Measurements from ENCODE around the gene NOVA2.
A peak's percentile ranks its signal among the peaks of the same experiment; 100 is the strongest.

NOVA2 gene

GRCh38 chr19:45938733-45939319 is 34.8 kb downstream of the NOVA2 start:
- FAIRE-seq = no peak

GRCh38 chr19:45935267-45935666 is 38.4 kb downstream of the NOVA2 start:
- no peak for FAIRE-seq
- TF ChIP-seq CTCF (IDR thresholded peaks at IDR 0.05; ENCODE audit: insufficient read depth, missing control alignments) = no peak
- DNase-seq (ENCODE audit: insufficient read length, low spot score) = no peak

More at GRCh38 chr19:45938733-45939319, 34.8 kb downstream of the NOVA2 start:
- no peak for TF ChIP-seq CTCF (IDR thresholded peaks at IDR 0.05; ENCODE audit: insufficient read depth, missing control alignments)
- no peak for DNase-seq (ENCODE audit: insufficient read length, low spot score)

GRCh38 chr19:45934551-45935230 is 39.0 kb downstream of the NOVA2 start:
- no peak for DNase-seq (ENCODE audit: insufficient read length, low spot score)
- no peak for TF ChIP-seq CTCF (IDR thresholded peaks at IDR 0.05; ENCODE audit: insufficient read depth, missing control alignments)
- no peak for FAIRE-seq

- DNase-seq (ENCODE audit: insufficient read length, low spot score) (no peak), FAIRE-seq (no peak)
- no peak for TF ChIP-seq CTCF (IDR thresholded peaks at IDR 0.05; ENCODE audit: insufficient read depth, missing control alignments)
Measured at GRCh38 chr19:45933759-45934158, 39.9 kb downstream of the NOVA2 start.

- TF ChIP-seq CTCF (IDR thresholded peaks at IDR 0.05; ENCODE audit: insufficient read depth, missing control alignments) = no peak
- no peak for DNase-seq (ENCODE audit: insufficient read length, low spot score)
- FAIRE-seq = no peak
Measured at GRCh38 chr19:45931055-45931454, 42.6 kb downstream of the NOVA2 start.

GRCh38 chr19:45929247-45929646 is 44.4 kb downstream of the NOVA2 start:
- TF ChIP-seq CTCF (IDR thresholded peaks at IDR 0.05; ENCODE audit: insufficient read depth, missing control alignments) = no peak
- FAIRE-seq (no peak), DNase-seq (ENCODE audit: insufficient read length, low spot score) (no peak)

GRCh38 chr19:45927565-45928261 is 46.0 kb downstream of the NOVA2 start:
- peak; percentile 41 for FAIRE-seq
- peak; percentile 97 for DNase-seq (ENCODE audit: insufficient read length, low spot score)
- peak; percentile 30 for TF ChIP-seq CTCF (IDR thresholded peaks at IDR 0.05; ENCODE audit: insufficient read depth, missing control alignments)

Data from D721Med (cell line).